B cell (primary cell): ENCODE measurements around the gene FTH1. TPM values are rescaled to one million over a fixed set of nuclear protein-coding genes. Genes with fewer than 3 reads are reported as not detected.

Source experiments
- ATAC-seq: fragments of 200-7000 bp; cut with Tn5 transposase; one replicate; pipeline ENCODE4 v1.10.0; 2021; ENCODE audit warnings: low read depth, mild to moderate bottlenecking, moderate number of reproducible peaks, moderate library complexity
- CTCF ChIA-PET: fragments of 350-600 bp; sonication (Branson Sonifier 250); formaldehyde crosslinking; loops from one replicate; lab custom pipeline; 2021; ENCODE audit warnings: antibody characterized with exemption, inconsistent platforms; lab: Charles Lee
- POLR2A ChIA-PET: fragments of 350-600 bp; sonication (Branson Sonifier 250); formaldehyde crosslinking; loops from one replicate; lab custom pipeline; 2021; ENCODE audit warnings: antibody characterized with exemption; lab: Charles Lee
- DNase-seq: peaks from one replicate; pipeline ENCODE4 v3.0.0; 2013
- H2AFZ ChIP-seq: 2 replicates; pipeline ENCODE4 v1.6.1; 2012; ENCODE audit warnings: mild to moderate bottlenecking, low read depth, low read length; ENCODE audit not compliant: insufficient read depth, poor library complexity, severe bottlenecking
- H3K27ac ChIP-seq, 2 donors: 1 replicate in 1 of 2; 2 replicates in 1 of 2; pipeline ENCODE4 v1.5.1; 2012 to 2013; ENCODE audit warnings: low read length in 2 of 2, mild to moderate bottlenecking in 2 of 2, moderate library complexity in 1 of 2
- H3K27me3 ChIP-seq, 4 experiments: fragments of 200-600 bp in 1 of 4; sonication (generic) in 1 of 4; replicated peaks in 1 of 4; 1 replicate in 2 of 4; 2 replicates in 2 of 4; pipeline versions ENCODE4 v1.6.1 to v1.7.0; 2013 to 2016; ENCODE audit warnings: low read length in 3 of 4, mild to moderate bottlenecking in 2 of 4, mixed read lengths in 1 of 4, moderate library complexity in 1 of 4; ENCODE audit not compliant: insufficient read depth in 4 of 4, control insufficient read depth in 3 of 4; ENCODE audit errors: control extremely low read depth in 1 of 4
- H3K36me3 ChIP-seq, 2 experiments: replicated peaks in 1 of 2; 1 replicate in 1 of 2; 2 replicates in 1 of 2; pipeline versions ENCODE4 v1.6.1 to v1.7.1; 2013; ENCODE audit warnings: low read length in 1 of 2; ENCODE audit not compliant: insufficient read depth in 2 of 2, control insufficient read depth in 1 of 2; ENCODE audit errors: control extremely low read depth in 1 of 2, extremely low read depth in 1 of 2
- H3K4me1 ChIP-seq, 2 donors: fragments of 200-600 bp in 1 of 2; sonication (generic) in 1 of 2; 1 replicate in 1 of 2; 2 replicates in 1 of 2; pipeline versions ENCODE4 v1.5.1 to v1.6.1; 2013 to 2017; ENCODE audit warnings: low read length in 2 of 2; ENCODE audit not compliant: control insufficient read depth in 2 of 2, insufficient read depth in 2 of 2
- H3K4me2 ChIP-seq: replicated peaks from 2 replicates; pipeline ENCODE3; 2012; ENCODE audit warnings: mild to moderate bottlenecking, low read depth, low read length; ENCODE audit not compliant: poor library complexity, severe bottlenecking
- H3K4me3 ChIP-seq, 5 experiments: fragments of 200-600 bp in 1 of 5; sonication (generic) in 1 of 5; 1 replicate in 3 of 5; 2 replicates in 2 of 5; pipeline versions ENCODE4 v1.5.1 to v1.7.0; 2011 to 2016; ENCODE audit warnings: low read length in 4 of 5, mild to moderate bottlenecking in 4 of 5, low read depth in 2 of 5, control low read depth in 1 of 5, moderate library complexity in 1 of 5; ENCODE audit not compliant: insufficient read depth in 1 of 5; ENCODE audit errors: control extremely low read depth in 1 of 5, extremely low read depth in 1 of 5
- H3K79me2 ChIP-seq: fragments of 200-600 bp; sonication (generic); one replicate; pipeline ENCODE4 v1.6.0; 2016; ENCODE audit warnings: low read length; ENCODE audit not compliant: control insufficient read depth, insufficient read depth
- H3K9ac ChIP-seq: fragments of 200-600 bp; sonication (generic); 2 replicates; pipeline ENCODE4 v1.6.1; 2017; ENCODE audit warnings: mild to moderate bottlenecking, low read length, moderate library complexity
- H3K9me3 ChIP-seq, 3 donors: one replicate each; pipeline versions ENCODE4 v1.6.1 to v1.7.1; 2013; ENCODE audit warnings: low read length in 2 of 3; ENCODE audit not compliant: control insufficient read depth in 2 of 3, insufficient read depth in 1 of 3; ENCODE audit errors: control extremely low read depth in 1 of 3
- H4K20me1 ChIP-seq: 2 replicates; pipeline ENCODE4 v1.6.0; 2012; ENCODE audit warnings: mild to moderate bottlenecking, low read length; ENCODE audit not compliant: insufficient read depth, control insufficient read depth, poor library complexity, severe bottlenecking
- H3K27ac Mint-ChIP-seq: one replicate; pipeline ENCODE4 v1.8.0; 2021; ENCODE audit warnings: mixed read lengths
- H3K27me3 Mint-ChIP-seq: one replicate; pipeline ENCODE4 v1.8.0; 2021; ENCODE audit warnings: mixed read lengths
- H3K4me1 Mint-ChIP-seq: one replicate; pipeline ENCODE4 v1.8.0; 2021; ENCODE audit warnings: mixed read lengths
- H3K4me3 Mint-ChIP-seq: one replicate; pipeline ENCODE4 v1.8.0; 2021; ENCODE audit warnings: mixed read lengths
- H3K9me3 Mint-ChIP-seq: one replicate; pipeline ENCODE4 v1.8.0; 2022; ENCODE audit warnings: mixed read lengths; ENCODE audit not compliant: insufficient read depth
- EZH2 ChIP-seq: IDR thresholded peaks from 2 replicates; pipeline ENCODE4 v1.6.1; 2012; ENCODE audit warnings: borderline replicate concordance, low read depth, mild to moderate bottlenecking, moderate library complexity, low read length; ENCODE audit not compliant: insufficient read depth, poor library complexity, severe bottlenecking
- WGBS: methylation state at CpG from one replicate; pipeline ENCODE4 v1.1.5; 2013; ENCODE audit warnings: missing lambda C conversion rate; ENCODE audit not compliant: insufficient coverage; 5-methylcytosine and 5-hydroxymethylcytosine counted together
- intact Hi-C: fragments of 100-400 bp; cut with micrococcal nuclease; formaldehyde crosslinking; loops from one replicate; pipeline ENCODE4 v1.10.0; 2022
- polyA plus RNA-seq: library from polyadenylated mRNA; depleted of rRNA; stranded (reverse); fragments of >200 nt; gene quantifications from 2 replicates; pipeline ENCODE4 v1.2.3, GENCODE V29; 2012
- total RNA-seq, 2 donors: library from RNA; stranded (reverse); fragments of 120-200 nt in 1 of 2; gene quantifications; 1 replicate in 1 of 2; 2 replicates in 1 of 2; pipeline versions ENCODE4 v1.2.3 to v1.2.4, GENCODE V29; 2013 to 2022
- TF ChIP-seq, protein P1 (sequence below): fragments of 200-600 bp; IDR thresholded peaks from one replicate; pipeline ENCODE4 v1.8.0; 2022; ENCODE audit warnings: antibody characterized with exemption, mild to moderate bottlenecking

The FTH1 gene
- total and polyA plus RNA-seq, 2 donors (not counting 1 experiment from before 2014, with no cell fraction given): 1,136 to 1,314 TPM

DNA sequence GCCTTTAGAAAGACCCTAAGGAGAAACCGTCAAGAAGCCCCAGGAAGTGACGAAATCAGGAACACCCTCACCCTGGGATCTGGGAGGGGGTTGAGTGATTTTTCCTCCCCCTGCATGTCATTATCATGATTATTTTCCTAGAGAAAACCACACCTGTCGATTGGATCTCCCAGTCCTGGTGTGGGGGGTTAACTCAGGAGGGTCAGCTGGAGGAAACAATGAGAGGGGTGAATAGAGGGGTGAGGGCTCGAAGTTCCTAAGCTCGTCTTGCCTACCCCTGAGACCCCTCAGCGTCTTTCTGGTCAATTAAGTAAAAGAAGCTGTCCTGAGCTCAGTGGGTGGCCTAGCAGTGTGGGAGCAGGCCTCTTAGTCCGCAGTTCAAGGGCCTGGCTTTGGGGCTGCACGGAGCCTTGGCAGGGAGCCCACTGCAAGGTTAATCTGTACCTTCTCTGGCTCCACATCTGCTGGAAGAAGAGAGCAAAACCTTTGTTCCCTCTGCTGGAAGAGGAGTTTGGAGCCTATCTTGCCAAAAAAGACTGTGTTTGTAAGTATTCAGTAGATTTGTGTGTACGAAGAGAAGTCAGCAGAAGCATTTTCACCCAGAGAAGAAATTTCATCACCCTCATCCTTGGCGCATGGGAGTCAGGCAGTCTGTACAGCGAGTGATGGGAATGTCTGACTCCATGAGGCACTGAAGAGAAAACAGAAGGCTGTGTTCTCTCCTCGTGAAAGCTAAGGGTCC, 34.2 kb upstream of the FTH1 start:
- Histone ChIP-seq H3K36me3 (no peaks in the 10 kb centered on the region), H3K4me2 (no peak overlapping the region), H3K79me2 (no peaks in the 10 kb centered on the region), H3K4me3 (no peak overlapping the region), H3K27ac (no peak overlapping the region), H4K20me1 (no peaks in the 10 kb centered on the region), H3K4me1 (no peaks in the 10 kb centered on the region), H3K9ac (no peak overlapping the region), H2AFZ (no peak overlapping the region), H3K27me3 (no peaks in the 10 kb centered on the region), H3K9me3 (peaks cover 1 to 16% (median 8%) of the 10 kb centered on the region in 3 donors)
- ChIA-PET CTCF (no interaction called here), POLR2A (no interaction called here)
- no peak for ATAC-seq
- no peaks in the 10 kb centered on the region for H3K4me1 Mint-ChIP-seq
- peaks cover 6% of the 10 kb centered on the region for H3K9me3 Mint-ChIP-seq
- 99% methylated on average over 8 of the region's 12 CpGs for WGBS
- H3K4me3 Mint-ChIP-seq: no peak overlapping the region
- no peak overlapping the region for H3K27ac Mint-ChIP-seq
- peaks cover 5% of the 10 kb centered on the region for H3K27me3 Mint-ChIP-seq
- DNase-seq: no peak
- intact Hi-C loops: no loop called here
- TF ChIP-seq, protein P1, sequence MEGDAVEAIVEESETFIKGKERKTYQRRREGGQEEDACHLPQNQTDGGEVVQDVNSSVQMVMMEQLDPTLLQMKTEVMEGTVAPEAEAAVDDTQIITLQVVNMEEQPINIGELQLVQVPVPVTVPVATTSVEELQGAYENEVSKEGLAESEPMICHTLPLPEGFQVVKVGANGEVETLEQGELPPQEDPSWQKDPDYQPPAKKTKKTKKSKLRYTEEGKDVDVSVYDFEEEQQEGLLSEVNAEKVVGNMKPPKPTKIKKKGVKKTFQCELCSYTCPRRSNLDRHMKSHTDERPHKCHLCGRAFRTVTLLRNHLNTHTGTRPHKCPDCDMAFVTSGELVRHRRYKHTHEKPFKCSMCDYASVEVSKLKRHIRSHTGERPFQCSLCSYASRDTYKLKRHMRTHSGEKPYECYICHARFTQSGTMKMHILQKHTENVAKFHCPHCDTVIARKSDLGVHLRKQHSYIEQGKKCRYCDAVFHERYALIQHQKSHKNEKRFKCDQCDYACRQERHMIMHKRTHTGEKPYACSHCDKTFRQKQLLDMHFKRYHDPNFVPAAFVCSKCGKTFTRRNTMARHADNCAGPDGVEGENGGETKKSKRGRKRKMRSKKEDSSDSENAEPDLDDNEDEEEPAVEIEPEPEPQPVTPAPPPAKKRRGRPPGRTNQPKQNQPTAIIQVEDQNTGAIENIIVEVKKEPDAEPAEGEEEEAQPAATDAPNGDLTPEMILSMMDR: no peak
- no peak for TF ChIP-seq EZH2

GRCh38 chr11:62000539-62001446, 33.4 kb upstream of the FTH1 start:
- Mint-ChIP-seq H3K4me3 (no peak overlapping the region), H3K4me1 (no peaks in the 10 kb centered on the region), H3K27me3 (peaks cover 5% of the 10 kb centered on the region), H3K27ac (no peak overlapping the region), H3K9me3 (peaks cover 6% of the 10 kb centered on the region)
- Histone ChIP-seq H4K20me1 (no peaks in the 10 kb centered on the region), H3K9me3 (peaks cover 1 to 16% (median 8%) of the 10 kb centered on the region in 3 donors), H3K27me3 (no peaks in the 10 kb centered on the region), H3K79me2 (no peaks in the 10 kb centered on the region), H2AFZ (no peak overlapping the region), H3K4me2 (no peak overlapping the region), H3K9ac (no peak overlapping the region), H3K4me1 (no peaks in the 10 kb centered on the region), H3K36me3 (no peaks in the 10 kb centered on the region), H3K27ac (no peak overlapping the region), H3K4me3 (no peak overlapping the region)
- 94% methylated on average over 22 of the region's 23 CpGs for WGBS
- ATAC-seq (no peak), DNase-seq (no peak)
- ChIA-PET POLR2A (no interaction called here), CTCF (no interaction called here)
- TF ChIP-seq EZH2: no peak
- TF ChIP-seq, protein P1: no peak
- intact Hi-C loops: no loop called here
